Peyer's patch (tissue), 4 donors: ENCODE measurements around the gene KRT16. TPM values are rescaled to one million over a fixed set of nuclear protein-coding genes. Genes with fewer than 3 reads are reported as not detected.

Source experiments
- DNase-seq, 3 donors: peaks; one replicate each; pipeline ENCODE4 v3.0.0-alpha.2; 2017 to 2019
- H3K27ac ChIP-seq, 4 donors: fragments of 200-600 bp; sonication (generic); one replicate each; pipeline ENCODE4 v1.5.1; 2016 to 2019
- H3K27me3 ChIP-seq, 2 donors: fragments of 200-600 bp; sonication (generic); one replicate each; pipeline ENCODE4 v1.5.1; 2019
- H3K36me3 ChIP-seq, 3 donors: fragments of 200-600 bp; sonication (generic); one replicate each; pipeline ENCODE4 v1.5.1; 2016 to 2019
- H3K4me1 ChIP-seq, 4 donors: fragments of 200-600 bp; sonication (generic); one replicate each; pipeline ENCODE4 v1.5.1; 2016 to 2019
- H3K4me3 ChIP-seq, 4 donors: fragments of 200-600 bp; sonication (generic); 1 replicate in 3 of 4; 2 replicates in 1 of 4; pipeline ENCODE4 v1.5.1; 2016 to 2019; ENCODE audit warnings: mild to moderate bottlenecking in 1 of 4
- H3K9me3 ChIP-seq, 4 donors: fragments of 200-600 bp; sonication (generic); one replicate each; pipeline ENCODE4 v1.5.1; 2016 to 2019; ENCODE audit warnings: mild to moderate bottlenecking in 1 of 4
- CTCF ChIP-seq, 6 experiments: fragments of 450-650 bp in 4 of 6; fragments of 200-600 bp in 2 of 6; sonication (generic) in 1 of 6; IDR thresholded peaks; one replicate each; pipeline ENCODE4 v1.5.1; 2017 to 2019; ENCODE audit warnings: antibody characterized with exemption in 6 of 6, mild to moderate bottlenecking in 3 of 6, moderate library complexity in 1 of 6
- POLR2A ChIP-seq, 2 donors: fragments of 450-650 bp; IDR thresholded peaks; one replicate each; pipeline ENCODE4 v1.5.1; 2017; ENCODE audit warnings: antibody characterized with exemption in 2 of 2, mild to moderate bottlenecking in 2 of 2, moderate library complexity in 2 of 2
- total RNA-seq, 4 donors: library from RNA; depleted of rRNA; stranded (reverse); fragments of >200 nt; gene quantifications; one replicate each; pipeline ENCODE4 v1.1.0, GENCODE V29; 2016

The KRT16 gene
- total RNA-seq, 4 donors from 2014 or later = not detected

- TF ChIP-seq POLR2A (IDR thresholded peaks at IDR 0.05) (no peak), CTCF (IDR thresholded peaks at IDR 0.05) (no peak)
- Histone ChIP-seq H3K27ac (no peak overlapping the region), H3K27me3 (no peaks in the 10 kb centered on the region), H3K9me3 (no peaks in the 10 kb centered on the region), H3K36me3 (no peaks in the 10 kb centered on the region), H3K4me3 (no peak overlapping the region), H3K4me1 (no peaks in the 10 kb centered on the region)
- no peak for DNase-seq
Observed at GRCh38 chr17:41565338-41565737, 47.2 kb downstream of the KRT16 start.

GRCh38 chr17:41563607-41564170, 48.9 kb downstream of the KRT16 start:
- DNase-seq = no peak
- H3K9me3 ChIP-seq = no peaks in the 10 kb centered on the region
- TF ChIP-seq POLR2A (IDR thresholded peaks at IDR 0.05) (no peak), CTCF (IDR thresholded peaks at IDR 0.05) (no peak)
- H3K36me3 ChIP-seq = no peaks in the 10 kb centered on the region
- no peaks in the 10 kb centered on the region for H3K4me1 ChIP-seq
- no peak overlapping the region for H3K4me3 ChIP-seq
- no peaks in the 10 kb centered on the region for H3K27me3 ChIP-seq
- no peak overlapping the region for H3K27ac ChIP-seq

GRCh38 chr17:41561554-41561953, 51.0 kb downstream of the KRT16 start:
- no peak for TF ChIP-seq CTCF (IDR thresholded peaks at IDR 0.05)
- TF ChIP-seq POLR2A (IDR thresholded peaks at IDR 0.05) = no peak
- no peaks in the 10 kb centered on the region for H3K36me3 ChIP-seq
- DNase-seq = no peak
- no peaks in the 10 kb centered on the region for H3K9me3 ChIP-seq
- H3K27me3 ChIP-seq = no peaks in the 10 kb centered on the region
- H3K4me1 ChIP-seq = no peaks in the 10 kb centered on the region
- H3K27ac ChIP-seq = no peak overlapping the region
- H3K4me3 ChIP-seq = no peak overlapping the region

Other genes starting within 250 kb of the KRT16 start
- gene KRT33B, start 243.0 kb downstream of the KRT16 start, total RNA-seq = not detected
- gene KRT34, start 230.5 kb downstream of the KRT16 start, total RNA-seq = not detected
- not detected for gene KRT31, start 215.2 kb downstream of the KRT16 start, total RNA-seq
- gene KRT37, start 188.2 kb downstream of the KRT16 start, total RNA-seq = not detected
- not detected for gene KRT38, start 171.8 kb downstream of the KRT16 start, total RNA-seq
- not detected for gene KRT32, start 145.4 kb downstream of the KRT16 start, total RNA-seq
- not detected for gene KRT35, start 131.6 kb downstream of the KRT16 start, total RNA-seq
- gene KRT36, start 122.9 kb downstream of the KRT16 start, total RNA-seq = not detected
- 1 to 10 TPM in 1 of 4 donors, not detected in 3; 2.5 TPM for gene KRT13, start 107.2 kb downstream of the KRT16 start, total RNA-seq
- 10 to 100 TPM; 12.3 to 44.5 (median 28.8) TPM for gene KRT15, start 93.9 kb downstream of the KRT16 start, total RNA-seq
- gene KRT19, start 84.5 kb downstream of the KRT16 start, total RNA-seq = 1,000 to 10,000 TPM in 3 of 4 donors, 100 to 1,000 TPM in 1; 357 to 5,327 (median 3,312) TPM
- gene KRT9, start 40.7 kb downstream of the KRT16 start, total RNA-seq = not detected
- 1 to 10 TPM; 3.4 to 8.9 (median 6.3) TPM for gene KRT14, start 25.9 kb downstream of the KRT16 start, total RNA-seq
- gene KRT17, start 11.8 kb upstream of the KRT16 start, total RNA-seq = 1 to 10 TPM in 1 of 4 donors, not detected in 3; 2.7 TPM
- 100 to 1,000 TPM; 123 to 226 (median 188) TPM for gene EIF1, start 76.1 kb upstream of the KRT16 start, total RNA-seq
- not detected for gene GAST, start 99.6 kb upstream of the KRT16 start, total RNA-seq
- 1 to 10 TPM in 1 of 4 donors, under 1 TPM in 1, not detected in 2; 0.94 to 5.0 TPM for gene HAP1, start 121.9 kb upstream of the KRT16 start, total RNA-seq
- gene JUP, start 173.9 kb upstream of the KRT16 start, total RNA-seq = 100 to 1,000 TPM; 229 to 585 (median 505) TPM
- 10 to 100 TPM in 3 of 4 donors, 1 to 10 TPM in 1; 9.5 to 23.1 (median 18.0) TPM for gene P3H4, start 199.2 kb upstream of the KRT16 start, total RNA-seq
- gene FKBP10, start 200.2 kb upstream of the KRT16 start, total RNA-seq = 100 to 1,000 TPM in 1 of 4 donors, 10 to 100 TPM in 2, 1 to 10 TPM in 1; 7.2 to 130 (median 11.2) TPM
- 10 to 100 TPM in 3 of 4 donors, 1 to 10 TPM in 1; 5.8 to 40.4 (median 20.1) TPM for gene NT5C3B, start 223.5 kb upstream of the KRT16 start, total RNA-seq
- not detected for gene KLHL10, start 225.1 kb upstream of the KRT16 start, total RNA-seq